B cell (primary cell): ENCODE results near the gene WNT9A. TPM values are rescaled to one million over a fixed set of nuclear protein-coding genes. Genes with fewer than 3 reads are reported as not detected.

ENCODE experiments used
- ATAC-seq: fragments of 200-7000 bp; cut with Tn5 transposase; one replicate; pipeline ENCODE4 v1.10.0; 2021; ENCODE audit warnings: low read depth, mild to moderate bottlenecking, moderate number of reproducible peaks, moderate library complexity
- CTCF ChIA-PET: fragments of 350-600 bp; sonication (Branson Sonifier 250); formaldehyde crosslinking; loops from one replicate; lab custom pipeline; 2021; ENCODE audit warnings: antibody characterized with exemption, inconsistent platforms; lab: Charles Lee
- POLR2A ChIA-PET: fragments of 350-600 bp; sonication (Branson Sonifier 250); formaldehyde crosslinking; loops from one replicate; lab custom pipeline; 2021; ENCODE audit warnings: antibody characterized with exemption; lab: Charles Lee
- DNase-seq: peaks from one replicate; pipeline ENCODE4 v3.0.0; 2013
- H2AFZ ChIP-seq: 2 replicates; pipeline ENCODE4 v1.6.1; 2012; ENCODE audit warnings: mild to moderate bottlenecking, low read depth, low read length; ENCODE audit not compliant: insufficient read depth, poor library complexity, severe bottlenecking
- H3K27ac ChIP-seq, 2 donors: 1 replicate in 1 of 2; 2 replicates in 1 of 2; pipeline ENCODE4 v1.5.1; 2012 to 2013; ENCODE audit warnings: low read length in 2 of 2, mild to moderate bottlenecking in 2 of 2, moderate library complexity in 1 of 2
- H3K27me3 ChIP-seq, 4 experiments: fragments of 200-600 bp in 1 of 4; sonication (generic) in 1 of 4; replicated peaks in 1 of 4; 1 replicate in 2 of 4; 2 replicates in 2 of 4; pipeline versions ENCODE4 v1.6.1 to v1.7.0; 2013 to 2016; ENCODE audit warnings: low read length in 3 of 4, mild to moderate bottlenecking in 2 of 4, mixed read lengths in 1 of 4, moderate library complexity in 1 of 4; ENCODE audit not compliant: insufficient read depth in 4 of 4, control insufficient read depth in 3 of 4; ENCODE audit errors: control extremely low read depth in 1 of 4
- H3K36me3 ChIP-seq, 2 experiments: replicated peaks in 1 of 2; 1 replicate in 1 of 2; 2 replicates in 1 of 2; pipeline versions ENCODE4 v1.6.1 to v1.7.1; 2013; ENCODE audit warnings: low read length in 1 of 2; ENCODE audit not compliant: insufficient read depth in 2 of 2, control insufficient read depth in 1 of 2; ENCODE audit errors: control extremely low read depth in 1 of 2, extremely low read depth in 1 of 2
- H3K4me1 ChIP-seq, 2 donors: fragments of 200-600 bp in 1 of 2; sonication (generic) in 1 of 2; 1 replicate in 1 of 2; 2 replicates in 1 of 2; pipeline versions ENCODE4 v1.5.1 to v1.6.1; 2013 to 2017; ENCODE audit warnings: low read length in 2 of 2; ENCODE audit not compliant: control insufficient read depth in 2 of 2, insufficient read depth in 2 of 2
- H3K4me2 ChIP-seq: replicated peaks from 2 replicates; pipeline ENCODE3; 2012; ENCODE audit warnings: mild to moderate bottlenecking, low read depth, low read length; ENCODE audit not compliant: poor library complexity, severe bottlenecking
- H3K4me3 ChIP-seq, 5 experiments: fragments of 200-600 bp in 1 of 5; sonication (generic) in 1 of 5; 1 replicate in 3 of 5; 2 replicates in 2 of 5; pipeline versions ENCODE4 v1.5.1 to v1.7.0; 2011 to 2016; ENCODE audit warnings: low read length in 4 of 5, mild to moderate bottlenecking in 4 of 5, low read depth in 2 of 5, control low read depth in 1 of 5, moderate library complexity in 1 of 5; ENCODE audit not compliant: insufficient read depth in 1 of 5; ENCODE audit errors: control extremely low read depth in 1 of 5, extremely low read depth in 1 of 5
- H3K79me2 ChIP-seq: fragments of 200-600 bp; sonication (generic); one replicate; pipeline ENCODE4 v1.6.0; 2016; ENCODE audit warnings: low read length; ENCODE audit not compliant: control insufficient read depth, insufficient read depth
- H3K9ac ChIP-seq: fragments of 200-600 bp; sonication (generic); 2 replicates; pipeline ENCODE4 v1.6.1; 2017; ENCODE audit warnings: mild to moderate bottlenecking, low read length, moderate library complexity
- H3K9me3 ChIP-seq, 3 donors: one replicate each; pipeline versions ENCODE4 v1.6.1 to v1.7.1; 2013; ENCODE audit warnings: low read length in 2 of 3; ENCODE audit not compliant: control insufficient read depth in 2 of 3, insufficient read depth in 1 of 3; ENCODE audit errors: control extremely low read depth in 1 of 3
- H4K20me1 ChIP-seq: 2 replicates; pipeline ENCODE4 v1.6.0; 2012; ENCODE audit warnings: mild to moderate bottlenecking, low read length; ENCODE audit not compliant: insufficient read depth, control insufficient read depth, poor library complexity, severe bottlenecking
- H3K27ac Mint-ChIP-seq: one replicate; pipeline ENCODE4 v1.8.0; 2021; ENCODE audit warnings: mixed read lengths
- H3K27me3 Mint-ChIP-seq: one replicate; pipeline ENCODE4 v1.8.0; 2021; ENCODE audit warnings: mixed read lengths
- H3K4me1 Mint-ChIP-seq: one replicate; pipeline ENCODE4 v1.8.0; 2021; ENCODE audit warnings: mixed read lengths
- H3K4me3 Mint-ChIP-seq: one replicate; pipeline ENCODE4 v1.8.0; 2021; ENCODE audit warnings: mixed read lengths
- H3K9me3 Mint-ChIP-seq: one replicate; pipeline ENCODE4 v1.8.0; 2022; ENCODE audit warnings: mixed read lengths; ENCODE audit not compliant: insufficient read depth
- EZH2 ChIP-seq: IDR thresholded peaks from 2 replicates; pipeline ENCODE4 v1.6.1; 2012; ENCODE audit warnings: borderline replicate concordance, low read depth, mild to moderate bottlenecking, moderate library complexity, low read length; ENCODE audit not compliant: insufficient read depth, poor library complexity, severe bottlenecking
- WGBS: methylation state at CpG from one replicate; pipeline ENCODE4 v1.1.5; 2013; ENCODE audit warnings: missing lambda C conversion rate; ENCODE audit not compliant: insufficient coverage; 5-methylcytosine and 5-hydroxymethylcytosine counted together
- intact Hi-C: fragments of 100-400 bp; cut with micrococcal nuclease; formaldehyde crosslinking; loops from one replicate; pipeline ENCODE4 v1.10.0; 2022
- polyA plus RNA-seq: library from polyadenylated mRNA; depleted of rRNA; stranded (reverse); fragments of >200 nt; gene quantifications from 2 replicates; pipeline ENCODE4 v1.2.3, GENCODE V29; 2012
- total RNA-seq, 2 donors: library from RNA; stranded (reverse); fragments of 120-200 nt in 1 of 2; gene quantifications; 1 replicate in 1 of 2; 2 replicates in 1 of 2; pipeline versions ENCODE4 v1.2.3 to v1.2.4, GENCODE V29; 2013 to 2022
- TF ChIP-seq, protein P1 (sequence below): fragments of 200-600 bp; IDR thresholded peaks from one replicate; pipeline ENCODE4 v1.8.0; 2022; ENCODE audit warnings: antibody characterized with exemption, mild to moderate bottlenecking

The WNT9A gene
- total and polyA plus RNA-seq, 2 donors (not counting 1 experiment from before 2014, with no cell fraction given): 0.04 TPM; not detected in 1

GRCh38 chr1:227952374-227953021 lies 4.8 kb upstream of the WNT9A start:
- Mint-ChIP-seq H3K27me3 (peaks cover 46% of the 10 kb centered on the region), H3K9me3 (no peaks in the 10 kb centered on the region), H3K4me1 (peaks cover 3% of the 10 kb centered on the region), H3K4me3 (no peak overlapping the region), H3K27ac (no peak overlapping the region)
- H3K36me3 ChIP-seq: no peaks in the 10 kb centered on the region
- no peak overlapping the region for H3K4me2 ChIP-seq
- no peak overlapping the region for H3K27ac ChIP-seq
- no peak overlapping the region for H2AFZ ChIP-seq
- no peaks in the 10 kb centered on the region for H3K79me2 ChIP-seq
- peaks cover 0 to 23% (median 9%) of the 10 kb centered on the region in 4 experiments for H3K27me3 ChIP-seq
- ChIA-PET CTCF (interaction anchor here (0.7 to 5.3 kb wide), 3 partner anchors 9 to 196 kb away, joined by 3 to 45 read pairs (median 3); no protein-coding TSS in a partner anchor), POLR2A (no interaction called here)
- H3K4me1 ChIP-seq: peaks cover 4 to 6% of the 10 kb centered on the region in 2 donors
- H4K20me1 ChIP-seq: no peaks in the 10 kb centered on the region
- TF ChIP-seq, protein P1, sequence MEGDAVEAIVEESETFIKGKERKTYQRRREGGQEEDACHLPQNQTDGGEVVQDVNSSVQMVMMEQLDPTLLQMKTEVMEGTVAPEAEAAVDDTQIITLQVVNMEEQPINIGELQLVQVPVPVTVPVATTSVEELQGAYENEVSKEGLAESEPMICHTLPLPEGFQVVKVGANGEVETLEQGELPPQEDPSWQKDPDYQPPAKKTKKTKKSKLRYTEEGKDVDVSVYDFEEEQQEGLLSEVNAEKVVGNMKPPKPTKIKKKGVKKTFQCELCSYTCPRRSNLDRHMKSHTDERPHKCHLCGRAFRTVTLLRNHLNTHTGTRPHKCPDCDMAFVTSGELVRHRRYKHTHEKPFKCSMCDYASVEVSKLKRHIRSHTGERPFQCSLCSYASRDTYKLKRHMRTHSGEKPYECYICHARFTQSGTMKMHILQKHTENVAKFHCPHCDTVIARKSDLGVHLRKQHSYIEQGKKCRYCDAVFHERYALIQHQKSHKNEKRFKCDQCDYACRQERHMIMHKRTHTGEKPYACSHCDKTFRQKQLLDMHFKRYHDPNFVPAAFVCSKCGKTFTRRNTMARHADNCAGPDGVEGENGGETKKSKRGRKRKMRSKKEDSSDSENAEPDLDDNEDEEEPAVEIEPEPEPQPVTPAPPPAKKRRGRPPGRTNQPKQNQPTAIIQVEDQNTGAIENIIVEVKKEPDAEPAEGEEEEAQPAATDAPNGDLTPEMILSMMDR: no peak
- no peak for TF ChIP-seq EZH2
- peaks cover 0 to 5% (median 2%) of the 10 kb centered on the region in 3 donors for H3K9me3 ChIP-seq
- H3K4me3 ChIP-seq: no peak overlapping the region
- H3K9ac ChIP-seq: no peak overlapping the region
- intact Hi-C loops: no loop called here
- WGBS: 95% methylated on average over 14 of the region's 18 CpGs
- no peak for ATAC-seq
- DNase-seq: no peak
